ENCODE data around the gene OSBPL3. TPM values are rescaled to one million over a fixed set of nuclear protein-coding genes. Genes with fewer than 3 reads are reported as not detected.

The OSBPL3 gene
- total RNA-seq, 2 experiments from 2014 or later, result 44.6 to 45.7 TPM

DNA sequence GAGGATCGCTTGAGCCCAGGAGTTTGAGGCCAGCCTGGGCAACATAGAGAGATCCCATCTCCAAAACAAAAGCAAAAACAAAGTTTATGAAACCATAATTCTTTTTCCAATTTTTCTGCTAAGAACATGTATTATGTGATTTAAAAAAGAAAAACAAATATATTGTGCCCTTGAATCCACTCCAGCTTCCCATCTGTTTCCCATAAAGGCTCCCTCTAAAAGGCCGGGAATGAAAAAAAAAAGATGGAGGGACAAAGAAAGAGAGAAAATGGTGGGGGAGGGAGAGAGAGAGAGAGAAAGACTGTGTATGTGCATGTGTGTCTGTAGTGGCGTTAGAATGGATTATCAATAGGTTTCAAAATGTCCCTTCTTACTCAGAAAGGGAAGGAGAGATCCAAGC lies 202.2 kb downstream of the OSBPL3 start:
- Mint-ChIP-seq H3K27ac (no peak overlapping the region), H3K9me3 (no peaks in the 10 kb centered on the region), H3K27me3 (no peaks in the 10 kb centered on the region), H3K4me1 (ENCODE audit: low read depth) (peaks cover 6% of the 10 kb centered on the region), H3K4me3 (no peak overlapping the region), H3K36me3 (ENCODE audit: low read depth) (no peaks in the 10 kb centered on the region)
- intact Hi-C loops (cut with micrococcal nuclease), result no loop called here
- CTCF ChIA-PET, result interaction anchor here (0.7 to 1.6 kb wide), 3 partner anchors 11 to 321 kb away, joined by 3 to 6 read pairs (median 4); no protein-coding TSS in a partner anchor
- POLR2A ChIA-PET, result no interaction called here
- DNase-seq (no peak), ATAC-seq (no peak)
- TF ChIP-seq, protein P1, sequence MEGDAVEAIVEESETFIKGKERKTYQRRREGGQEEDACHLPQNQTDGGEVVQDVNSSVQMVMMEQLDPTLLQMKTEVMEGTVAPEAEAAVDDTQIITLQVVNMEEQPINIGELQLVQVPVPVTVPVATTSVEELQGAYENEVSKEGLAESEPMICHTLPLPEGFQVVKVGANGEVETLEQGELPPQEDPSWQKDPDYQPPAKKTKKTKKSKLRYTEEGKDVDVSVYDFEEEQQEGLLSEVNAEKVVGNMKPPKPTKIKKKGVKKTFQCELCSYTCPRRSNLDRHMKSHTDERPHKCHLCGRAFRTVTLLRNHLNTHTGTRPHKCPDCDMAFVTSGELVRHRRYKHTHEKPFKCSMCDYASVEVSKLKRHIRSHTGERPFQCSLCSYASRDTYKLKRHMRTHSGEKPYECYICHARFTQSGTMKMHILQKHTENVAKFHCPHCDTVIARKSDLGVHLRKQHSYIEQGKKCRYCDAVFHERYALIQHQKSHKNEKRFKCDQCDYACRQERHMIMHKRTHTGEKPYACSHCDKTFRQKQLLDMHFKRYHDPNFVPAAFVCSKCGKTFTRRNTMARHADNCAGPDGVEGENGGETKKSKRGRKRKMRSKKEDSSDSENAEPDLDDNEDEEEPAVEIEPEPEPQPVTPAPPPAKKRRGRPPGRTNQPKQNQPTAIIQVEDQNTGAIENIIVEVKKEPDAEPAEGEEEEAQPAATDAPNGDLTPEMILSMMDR (IDR thresholded peaks at IDR 0.05), result no peak

DNA sequence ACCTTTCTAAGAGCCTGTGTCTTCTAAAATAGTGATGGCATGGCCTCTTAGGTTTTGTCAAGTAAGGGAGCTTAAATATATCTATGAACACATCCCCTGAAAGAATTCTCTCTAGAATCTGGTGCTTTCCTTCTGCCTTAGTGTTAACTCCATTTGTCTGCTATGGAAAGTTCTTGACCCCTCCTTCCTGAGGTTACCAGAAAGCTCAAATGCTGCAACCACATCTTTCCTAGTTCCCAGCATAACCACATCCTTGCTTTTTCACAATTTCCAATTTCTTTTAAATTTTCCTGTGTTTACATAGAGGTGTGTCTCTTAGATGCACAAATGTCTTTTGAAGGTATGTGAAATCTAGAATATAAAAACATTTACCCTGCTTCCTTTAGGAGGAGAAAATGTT lies 206.3 kb downstream of the OSBPL3 start:
- H3K9me3 Mint-ChIP-seq, result peaks cover 6% of the 10 kb centered on the region
- DNase-seq (no peak), ATAC-seq (no peak)
- intact Hi-C loops (cut with micrococcal nuclease), result no loop called here
- ChIA-PET CTCF (no interaction called here), POLR2A (no interaction called here)
- TF ChIP-seq, protein P1 (IDR thresholded peaks at IDR 0.05), result no peak
- H3K36me3 Mint-ChIP-seq (ENCODE audit: low read depth), result no peaks in the 10 kb centered on the region
- no peak overlapping the region for H3K27ac Mint-ChIP-seq
- peaks cover 2% of the 10 kb centered on the region for H3K27me3 Mint-ChIP-seq
- no peak overlapping the region for H3K4me3 Mint-ChIP-seq
- peaks cover 6% of the 10 kb centered on the region for H3K4me1 Mint-ChIP-seq (ENCODE audit: low read depth)

DNA sequence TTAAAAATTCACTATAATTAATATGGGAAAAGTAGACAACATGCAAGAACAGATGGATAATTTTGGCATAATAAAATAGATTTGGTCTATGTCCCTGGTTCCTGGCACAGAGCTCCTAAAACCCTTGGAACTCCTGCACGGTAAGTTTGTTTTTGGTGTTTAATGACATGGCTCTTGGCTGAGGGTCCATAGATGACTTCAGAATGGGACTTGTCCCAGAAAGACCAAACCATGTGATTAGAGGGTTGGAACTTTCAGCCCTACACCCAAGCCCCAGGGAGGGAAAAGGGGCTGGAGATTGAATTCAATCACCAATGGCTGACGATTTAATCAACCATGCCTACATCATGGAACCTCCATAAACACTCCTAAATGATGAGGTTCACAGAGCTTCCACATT lies 210.1 kb downstream of the OSBPL3 start:
- Mint-ChIP-seq H3K4me3 (no peak overlapping the region), H3K27ac (no peak overlapping the region), H3K9me3 (peaks cover 6% of the 10 kb centered on the region), H3K4me1 (ENCODE audit: low read depth) (peaks cover 6% of the 10 kb centered on the region), H3K27me3 (peaks cover 12% of the 10 kb centered on the region), H3K36me3 (ENCODE audit: low read depth) (no peaks in the 10 kb centered on the region)
- DNase-seq (no peak), ATAC-seq (no peak)
- POLR2A ChIA-PET, result no interaction called here
- TF ChIP-seq, protein P1 (IDR thresholded peaks at IDR 0.05), result no peak
- intact Hi-C loops (cut with micrococcal nuclease), result no loop called here
- CTCF ChIA-PET, result interaction anchor here (1.4 kb wide), 1 partner anchor 480 kb away, joined by 5 read pairs; no protein-coding TSS in a partner anchor

DNA sequence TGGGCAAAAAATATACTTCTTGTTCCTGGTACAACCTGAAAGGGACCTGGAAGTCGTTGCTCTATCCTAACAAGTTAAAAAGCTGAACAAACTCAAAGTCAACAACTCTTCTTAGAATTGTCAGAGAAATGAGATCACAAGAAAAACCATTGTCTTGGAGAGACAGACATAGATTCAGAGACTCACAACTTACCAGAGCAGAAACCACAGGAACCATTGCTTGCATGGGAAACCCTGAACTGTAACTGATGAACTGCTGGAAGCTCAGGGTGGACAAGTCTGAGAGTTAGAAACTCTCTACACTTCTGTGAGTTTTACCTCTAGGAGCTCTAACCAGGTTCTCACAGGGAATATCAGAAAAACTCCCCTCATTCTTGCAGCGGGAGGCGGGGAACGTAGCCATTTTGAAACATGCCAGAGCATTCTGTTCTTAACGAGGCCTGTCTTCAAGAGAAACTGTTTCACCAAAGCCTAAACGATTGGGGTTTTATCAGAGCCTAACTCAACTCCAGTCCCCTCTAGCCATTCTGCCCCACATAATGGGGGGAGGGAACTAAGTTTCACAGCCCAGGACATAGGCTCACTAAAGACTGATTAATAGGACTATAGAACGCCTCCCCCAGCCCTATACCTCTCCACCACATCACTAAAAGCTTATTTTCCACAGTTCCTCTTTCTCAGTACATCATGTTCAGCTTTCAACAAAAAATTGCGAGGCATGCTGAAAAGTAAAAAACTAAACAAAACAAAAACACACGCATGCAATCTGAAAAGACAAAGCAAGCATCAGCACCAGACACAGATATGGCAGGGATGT lies 210.8 kb downstream of the OSBPL3 start:
- TF ChIP-seq, protein P1 (IDR thresholded peaks at IDR 0.05), result no peak
- Mint-ChIP-seq H3K4me3 (no peak overlapping the region), H3K27ac (no peak overlapping the region), H3K27me3 (peaks cover 15% of the 10 kb centered on the region), H3K9me3 (peaks cover 6% of the 10 kb centered on the region), H3K36me3 (ENCODE audit: low read depth) (no peaks in the 10 kb centered on the region), H3K4me1 (ENCODE audit: low read depth) (peaks cover 6% of the 10 kb centered on the region)
- POLR2A ChIA-PET, result interaction anchor here (0.9 kb wide), 1 partner anchor 356 kb away, joined by 3 read pairs; the partner anchor contains the start of gene CYCS
- ATAC-seq (no peak), DNase-seq (no peak)
- intact Hi-C loops (cut with micrococcal nuclease), result no loop called here
- CTCF ChIA-PET, result no interaction called here

DNA sequence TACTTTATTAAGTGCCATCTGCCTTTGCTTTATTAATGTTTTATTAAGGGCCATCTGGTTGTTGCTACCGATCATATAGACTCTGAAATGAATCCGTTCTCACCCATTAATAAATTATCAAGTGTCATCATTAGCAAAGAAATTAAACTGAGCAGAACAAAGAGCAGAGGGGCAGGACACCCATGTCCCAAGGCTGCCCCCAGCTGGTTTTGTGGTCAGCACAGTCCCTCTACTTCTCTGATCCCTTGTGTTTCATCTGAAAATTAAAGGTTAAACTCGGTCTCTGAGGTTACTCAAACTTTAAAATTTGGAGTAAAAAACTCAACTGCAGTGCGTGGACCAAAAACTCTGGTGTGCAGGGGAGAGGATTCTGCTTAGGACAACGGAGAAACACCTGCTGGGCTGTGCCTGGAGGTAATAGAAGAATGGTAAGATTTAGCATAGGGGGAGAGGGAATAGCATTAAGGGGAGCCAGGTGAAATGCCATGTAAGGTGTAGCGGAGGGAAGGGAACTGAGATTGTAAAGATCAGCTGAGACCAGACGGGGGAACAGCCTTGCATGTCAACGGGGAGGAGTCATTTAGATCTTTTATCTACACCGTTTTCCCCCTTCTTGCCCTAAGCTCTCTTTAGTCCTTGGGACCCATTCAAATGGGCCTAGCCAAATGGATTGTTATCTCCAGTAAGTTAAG lies 212.0 kb downstream of the OSBPL3 start:
- Mint-ChIP-seq H3K4me3 (no peak overlapping the region), H3K9me3 (peaks cover 6% of the 10 kb centered on the region), H3K27ac (no peak overlapping the region), H3K4me1 (ENCODE audit: low read depth) (peaks cover 3% of the 10 kb centered on the region), H3K27me3 (peaks cover 22% of the 10 kb centered on the region), H3K36me3 (ENCODE audit: low read depth) (no peaks in the 10 kb centered on the region)
- ChIA-PET POLR2A (interaction anchor here (0.9 kb wide), 1 partner anchor 357 kb away, joined by 3 read pairs; the partner anchor contains the start of gene CYCS), CTCF (no interaction called here)
- intact Hi-C loops (cut with micrococcal nuclease), result no loop called here
- TF ChIP-seq, protein P1 (IDR thresholded peaks at IDR 0.05), result no peak
- no peak for ATAC-seq
- DNase-seq, result no peak

All from activated CD8-positive, alpha-beta T cell treated with anti-CD3 and anti-CD28 coated beads for 36 hours (primary cell).